ENCODE measurements around the gene KCNIP1. TPM values are rescaled to one million over a fixed set of nuclear protein-coding genes. Genes with fewer than 3 reads are reported as not detected.

The KCNIP1 gene
- total and polyA plus RNA-seq, 2 of the 8 experiments (the other 6 are each of a cell fraction or from before 2014, with no cell fraction given), result 0.52 to 0.83 TPM

DNA sequence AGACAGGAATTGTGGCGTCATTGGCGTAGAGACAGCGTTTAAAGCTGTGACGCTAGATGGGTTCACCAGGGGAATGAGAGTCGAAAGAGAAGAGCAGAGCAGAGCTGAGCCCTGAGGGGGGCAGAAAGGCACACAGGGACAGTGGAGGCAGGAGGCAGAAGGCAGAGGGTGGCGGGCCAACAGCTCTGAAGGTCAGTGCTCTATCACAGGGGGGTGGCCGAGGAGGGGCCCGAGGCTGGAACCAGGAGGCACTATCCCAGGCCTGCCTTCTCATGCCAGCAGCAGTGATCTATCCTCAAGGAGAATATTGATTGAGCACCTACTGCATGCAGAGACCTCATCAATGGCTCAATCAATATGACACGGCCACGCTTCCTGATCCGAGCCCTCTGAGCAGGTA, 132.4 kb downstream of the KCNIP1 start (continued):
- TF ChIP-seq CHD7 (IDR thresholded peaks at IDR 0.05; ENCODE audit: insufficient replicate concordance, low read length) (no peak), BACH1 (IDR thresholded peaks at IDR 0.05; ENCODE audit: low read length) (no peak), POLR2AphosphoS5 (IDR thresholded peaks at IDR 0.05; ENCODE audit: low read depth, low read length) (no peak), HDAC6 (IDR thresholded peaks at IDR 0.05; ENCODE audit: low read depth, low read length) (no peak), TAF7 (optimal IDR thresholded peaks at IDR 0.05; ENCODE audit: borderline replicate concordance, low read depth, low read length) (no peak)

Measured in H1 (cell line).